Measurements from ENCODE around the gene KAT2B. TPM values are rescaled to one million over a fixed set of nuclear protein-coding genes. Genes with fewer than 3 reads are reported as not detected.

Gene KAT2B
- total and polyA plus RNA-seq, 2 of the 8 experiments (the other 6 are each of a cell fraction or from before 2014, with no cell fraction given): 0.24 to 0.91 TPM

DNA sequence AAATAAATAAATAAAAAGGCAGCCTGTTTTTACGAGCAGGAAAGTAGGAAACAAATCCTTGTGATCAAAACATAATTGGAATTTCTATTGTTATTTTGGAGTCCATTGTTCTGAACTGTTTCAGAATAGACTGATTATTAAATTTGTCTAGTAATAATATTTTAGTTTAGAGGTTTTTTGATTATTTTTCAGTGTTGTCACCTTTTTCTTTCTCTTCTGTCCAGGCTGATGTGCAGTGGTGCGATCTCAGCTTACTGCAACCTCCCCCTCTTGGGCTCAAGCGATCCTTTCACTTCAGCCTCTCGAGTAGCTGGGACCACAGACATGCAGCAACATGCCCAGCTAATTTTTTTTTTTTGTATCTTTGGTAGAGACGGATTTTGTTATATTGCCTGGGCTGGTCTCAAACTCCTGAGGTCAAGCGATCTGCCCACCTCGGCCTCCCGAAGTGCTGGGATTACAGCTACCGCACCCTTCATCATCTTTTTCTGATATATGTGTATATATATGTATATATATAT lies 38.0 kb downstream of the KAT2B start:
- peaks cover 0 to 3% (median 2%) of the 10 kb centered on the region in 4 experiments; a peak in 3 of 7 replicates for H3K4me1 ChIP-seq (replicated peaks in 1 of 4; ENCODE audit: control insufficient read depth in 3 of 4, insufficient read depth in 4 of 4, low read length in 3 of 4)
- H3K18ac ChIP-seq (ENCODE audit: extremely low read depth, low read length): no peak overlapping the region
- no peaks in the 10 kb centered on the region for H3K79me2 ChIP-seq (ENCODE audit: control insufficient read depth in 1 of 2, insufficient read depth in 2 of 2, low read length in 2 of 2)
- no peak for DNase-seq (ENCODE audit: low read depth in 1 of 2, low spot score in 2 of 2)
- H2BK15ac ChIP-seq (ENCODE audit: low read length): no peak overlapping the region
- H3K23me2 ChIP-seq (ENCODE audit: low read depth, low read length): no peaks in the 10 kb centered on the region
- no peak overlapping the region for H3K4ac ChIP-seq (replicated peaks; ENCODE audit: insufficient read length, low read depth, low read length)
- H4K20me1 ChIP-seq (replicated peaks in 1 of 2; ENCODE audit: control insufficient read depth in 1 of 2, insufficient read depth in 2 of 2, low read length in 2 of 2): no peaks in the 10 kb centered on the region
- H4K91ac ChIP-seq (replicated peaks; ENCODE audit: insufficient read length, low read length): no peak overlapping the region
- no peak overlapping the region for H4K8ac ChIP-seq (ENCODE audit: extremely low read depth, insufficient read depth, low read length)
- no peaks in the 10 kb centered on the region for H3K36me3 ChIP-seq (ENCODE audit: control insufficient read depth in 2 of 4, insufficient read depth in 4 of 4, low read length in 3 of 4)
- H2BK120ac ChIP-seq (replicated peaks; ENCODE audit: low read depth, low read length): no peak overlapping the region
- H3K79me1 ChIP-seq (ENCODE audit: low read depth, low read length): no peaks in the 10 kb centered on the region
- H3K9ac ChIP-seq (replicated peaks in 1 of 4; ENCODE audit: extremely low read depth in 1 of 4, low read depth in 3 of 4, low read length in 3 of 4): no peak overlapping the region
- 88% methylated on average over 9 of the region's 9 CpGs; no CpG with 5 or more reads in 1 of the 2 experiments for WGBS, 2 experiments (ENCODE audit: extremely low coverage in 1 of 2, insufficient coverage in 1 of 2, insufficient read length in 1 of 2, insufficient replicate concordance in 2 of 2, low coverage in 1 of 2, low lambda C conversion rate in 2 of 2, missing lambda C conversion rate in 1 of 2)
- H3K4me2 ChIP-seq (ENCODE audit: insufficient read depth in 1 of 2, low read depth in 2 of 2, low read length in 2 of 2): no peak overlapping the region
- no peak overlapping the region for H3K56ac ChIP-seq (replicated peaks; ENCODE audit: insufficient read length, low read depth, low read length)
- no peak overlapping the region for H4K5ac ChIP-seq (ENCODE audit: insufficient read length, low read depth, low read length)
- POLR2A ChIA-PET (ENCODE audit: partially characterized antibody): no interaction called here
- H2BK12ac ChIP-seq (ENCODE audit: low read depth, low read length): no peak overlapping the region
- H3K14ac ChIP-seq (ENCODE audit: insufficient read length): no peak overlapping the region
- no peak overlapping the region for H3K23ac ChIP-seq (ENCODE audit: insufficient read length)
- no peak for FAIRE-seq
- H2BK20ac ChIP-seq (ENCODE audit: low read length): no peak overlapping the region
- H2AK5ac ChIP-seq (ENCODE audit: low read depth, low read length): no peak overlapping the region
- H2BK5ac ChIP-seq (ENCODE audit: low read depth, low read length): no peak overlapping the region
- H3K4me3 ChIP-seq (ENCODE audit: extremely low read depth in 1 of 4, insufficient read depth in 2 of 4, low read depth in 3 of 4, low read length in 4 of 4): no peak overlapping the region
- H3K27ac ChIP-seq (ENCODE audit: low read depth, low read length): no peak overlapping the region; the same call in 1 of the 2 replicates
- H2AFZ ChIP-seq (ENCODE audit: low read length): no peak overlapping the region
- no peaks in the 10 kb centered on the region for H3K9me3 ChIP-seq (ENCODE audit: insufficient read depth in 2 of 2, low read depth in 1 of 2, low read length in 1 of 2)
- CTCF ChIA-PET (ENCODE audit: partially characterized antibody): no interaction called here
- no peaks in the 10 kb centered on the region for H3K27me3 ChIP-seq (replicated peaks in 1 of 4; ENCODE audit: control insufficient read depth in 3 of 4, extremely low read depth in 1 of 4, insufficient read depth in 3 of 4, low read length in 3 of 4)
- TF ChIP-seq SP1 (IDR thresholded peaks at IDR 0.05; ENCODE audit: low read depth, low read length) (no peak), TEAD4 (IDR thresholded peaks at IDR 0.05; ENCODE audit: low read depth, low read length) (no peak), SP4 (IDR thresholded peaks at IDR 0.05; ENCODE audit: low read length) (no peak), EZH2 (IDR thresholded peaks at IDR 0.05; ENCODE audit: low read depth, low read length, severe bottlenecking) (no peak), HDAC2 (IDR thresholded peaks at IDR 0.05; ENCODE audit: borderline replicate concordance in 1 of 2, low read depth in 2 of 2, low read length in 2 of 2) (no peak), KDM4A (IDR thresholded peaks at IDR 0.05; ENCODE audit: low read depth, low read length, severe bottlenecking) (no peak), RAD21 (IDR thresholded peaks at IDR 0.05 in 1 of 2, conservative IDR thresholded peaks at IDR 0.05 in 1 of 2; ENCODE audit: low read depth in 2 of 2, low read length in 2 of 2) (no peak)
- TF ChIP-seq, protein P1, sequence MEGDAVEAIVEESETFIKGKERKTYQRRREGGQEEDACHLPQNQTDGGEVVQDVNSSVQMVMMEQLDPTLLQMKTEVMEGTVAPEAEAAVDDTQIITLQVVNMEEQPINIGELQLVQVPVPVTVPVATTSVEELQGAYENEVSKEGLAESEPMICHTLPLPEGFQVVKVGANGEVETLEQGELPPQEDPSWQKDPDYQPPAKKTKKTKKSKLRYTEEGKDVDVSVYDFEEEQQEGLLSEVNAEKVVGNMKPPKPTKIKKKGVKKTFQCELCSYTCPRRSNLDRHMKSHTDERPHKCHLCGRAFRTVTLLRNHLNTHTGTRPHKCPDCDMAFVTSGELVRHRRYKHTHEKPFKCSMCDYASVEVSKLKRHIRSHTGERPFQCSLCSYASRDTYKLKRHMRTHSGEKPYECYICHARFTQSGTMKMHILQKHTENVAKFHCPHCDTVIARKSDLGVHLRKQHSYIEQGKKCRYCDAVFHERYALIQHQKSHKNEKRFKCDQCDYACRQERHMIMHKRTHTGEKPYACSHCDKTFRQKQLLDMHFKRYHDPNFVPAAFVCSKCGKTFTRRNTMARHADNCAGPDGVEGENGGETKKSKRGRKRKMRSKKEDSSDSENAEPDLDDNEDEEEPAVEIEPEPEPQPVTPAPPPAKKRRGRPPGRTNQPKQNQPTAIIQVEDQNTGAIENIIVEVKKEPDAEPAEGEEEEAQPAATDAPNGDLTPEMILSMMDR (IDR thresholded peaks at IDR 0.05; ENCODE audit: control extremely low read depth in 1 of 3, insufficient read depth in 1 of 3, low read depth in 1 of 3, low read length in 3 of 3): no peak
- TF ChIP-seq, protein P2, sequence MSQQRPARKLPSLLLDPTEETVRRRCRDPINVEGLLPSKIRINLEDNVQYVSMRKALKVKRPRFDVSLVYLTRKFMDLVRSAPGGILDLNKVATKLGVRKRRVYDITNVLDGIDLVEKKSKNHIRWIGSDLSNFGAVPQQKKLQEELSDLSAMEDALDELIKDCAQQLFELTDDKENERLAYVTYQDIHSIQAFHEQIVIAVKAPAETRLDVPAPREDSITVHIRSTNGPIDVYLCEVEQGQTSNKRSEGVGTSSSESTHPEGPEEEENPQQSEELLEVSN (IDR thresholded peaks at IDR 0.05): no peak
